SK-N-MC (cell line): ENCODE measurements around the gene HRG.

ENCODE experiments used
- EZH2 ChIP-seq: fragments of 200-600 bp; sonication (generic); IDR thresholded peaks from one replicate; pipeline ENCODE4 v1.6.1; 2017; ENCODE audit warnings: antibody characterized with exemption
- FOXP2 ChIP-seq: optimal IDR thresholded peaks from 2 replicates; pipeline ENCODE3; 2011; ENCODE audit warnings: mild to moderate bottlenecking, moderate library complexity; ENCODE audit not compliant: insufficient read depth; ENCODE audit errors: extremely low read length, control extremely low read depth
- POLR2AphosphoS5 ChIP-seq: IDR thresholded peaks from 2 replicates; pipeline ENCODE4 v1.6.1; 2012; ENCODE audit warnings: mild to moderate bottlenecking, low read depth, low read length, borderline replicate concordance

GRCh38 chr3:186640473-186640818 is 25.4 kb upstream of the HRG start:
- no peak for TF ChIP-seq EZH2
- TF ChIP-seq POLR2AphosphoS5 = no peak
- TF ChIP-seq FOXP2 = no peak
